ENCODE data around the gene GLI3.

The GLI3 gene

DNA sequence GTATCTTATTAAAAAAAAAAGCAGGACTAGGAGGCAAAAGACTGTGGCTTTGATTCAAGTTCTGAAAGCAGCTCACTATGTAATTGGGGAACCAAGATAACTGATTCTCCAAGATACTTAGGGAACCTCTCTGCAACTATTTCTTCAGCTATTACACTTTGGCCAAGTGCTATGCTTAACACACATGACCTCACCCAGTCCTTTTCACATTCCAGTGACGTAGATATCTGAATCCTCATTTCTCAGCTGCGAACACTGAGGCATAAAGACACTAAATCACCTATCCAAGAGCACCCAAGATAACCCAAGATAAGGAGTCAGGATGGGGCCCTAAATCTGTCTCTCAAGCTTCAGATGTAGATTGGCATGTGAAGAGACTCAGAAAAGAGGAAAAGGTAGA lies 133.6 kb downstream of the GLI3 start:
- ChIA-PET CTCF (no interaction called here), POLR2A (no interaction called here)
- peaks cover 13% of the 10 kb centered on the region for H3K4me1 ChIP-seq (ENCODE audit: control insufficient read depth, insufficient read depth, low read length)

DNA sequence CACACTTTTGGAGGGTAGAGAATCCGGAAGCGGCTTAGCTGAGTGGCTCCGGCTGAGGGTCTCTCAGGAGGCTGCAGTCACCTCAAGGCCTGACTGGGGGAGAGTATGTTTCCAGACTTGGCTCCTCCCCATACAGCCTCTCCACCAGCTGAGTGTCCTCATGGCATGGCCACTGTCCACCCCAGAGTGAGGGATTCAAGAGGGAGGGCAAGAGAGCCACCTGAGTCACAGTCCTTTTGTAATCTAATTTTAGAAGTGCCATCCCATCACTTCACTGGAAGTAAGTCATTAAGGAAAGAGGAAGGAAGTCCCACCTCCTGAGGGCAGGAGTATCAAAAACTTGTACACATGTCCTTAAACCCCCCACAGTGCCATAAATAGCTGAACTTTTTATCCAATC lies 134.0 kb downstream of the GLI3 start:
- no peaks in the 10 kb centered on the region for H3K9me3 ChIP-seq (ENCODE audit: control insufficient read depth, insufficient read depth, low read depth, low read length)
- no peak overlapping the region for H3K27ac ChIP-seq (ENCODE audit: extremely low read depth, low read depth, low read length)
- no peaks in the 10 kb centered on the region for H3K36me3 ChIP-seq (ENCODE audit: control insufficient read depth in 2 of 2, insufficient read depth in 1 of 2, low read length in 2 of 2)
- TF ChIP-seq ZNF549 (tag by site-specific recombination; IDR thresholded peaks at IDR 0.05) (no peak), ZIC2 (tag by site-specific recombination; IDR thresholded peaks at IDR 0.05) (no peak), ZNF391 (tag by site-specific recombination; IDR thresholded peaks at IDR 0.05; ENCODE audit: borderline replicate concordance, low read depth) (no peak), ZNF792 (tag by site-specific recombination; IDR thresholded peaks at IDR 0.05) (no peak), ZNF2 (tag by site-specific recombination; IDR thresholded peaks at IDR 0.05) (no peak), KLF17 (tag by site-specific recombination; IDR thresholded peaks at IDR 0.05) (no peak), ZNF645 (tag by site-specific recombination; IDR thresholded peaks at IDR 0.05) (no peak), HOXC10 (CRISPR knock-in tag; IDR thresholded peaks at IDR 0.05) (no peak), ZNF155 (tag by site-specific recombination; IDR thresholded peaks at IDR 0.05) (no peak), ZNF175 (tag by site-specific recombination; IDR thresholded peaks at IDR 0.05) (no peak)
- POLR2A ChIA-PET = no interaction called here
- H3K4me3 ChIP-seq (ENCODE audit: low read depth, low read length) = no peak overlapping the region
- H3K4me1 ChIP-seq (ENCODE audit: control insufficient read depth, insufficient read depth, low read length) = peaks cover 8% of the 10 kb centered on the region
- CTCF ChIA-PET = no interaction called here

More for the DNA sequence above, 133.6 kb downstream of the GLI3 start:
- TF ChIP-seq PRDM1 (tag by site-specific recombination; IDR thresholded peaks at IDR 0.05) = no peak
- TF ChIP-seq, protein P1, sequence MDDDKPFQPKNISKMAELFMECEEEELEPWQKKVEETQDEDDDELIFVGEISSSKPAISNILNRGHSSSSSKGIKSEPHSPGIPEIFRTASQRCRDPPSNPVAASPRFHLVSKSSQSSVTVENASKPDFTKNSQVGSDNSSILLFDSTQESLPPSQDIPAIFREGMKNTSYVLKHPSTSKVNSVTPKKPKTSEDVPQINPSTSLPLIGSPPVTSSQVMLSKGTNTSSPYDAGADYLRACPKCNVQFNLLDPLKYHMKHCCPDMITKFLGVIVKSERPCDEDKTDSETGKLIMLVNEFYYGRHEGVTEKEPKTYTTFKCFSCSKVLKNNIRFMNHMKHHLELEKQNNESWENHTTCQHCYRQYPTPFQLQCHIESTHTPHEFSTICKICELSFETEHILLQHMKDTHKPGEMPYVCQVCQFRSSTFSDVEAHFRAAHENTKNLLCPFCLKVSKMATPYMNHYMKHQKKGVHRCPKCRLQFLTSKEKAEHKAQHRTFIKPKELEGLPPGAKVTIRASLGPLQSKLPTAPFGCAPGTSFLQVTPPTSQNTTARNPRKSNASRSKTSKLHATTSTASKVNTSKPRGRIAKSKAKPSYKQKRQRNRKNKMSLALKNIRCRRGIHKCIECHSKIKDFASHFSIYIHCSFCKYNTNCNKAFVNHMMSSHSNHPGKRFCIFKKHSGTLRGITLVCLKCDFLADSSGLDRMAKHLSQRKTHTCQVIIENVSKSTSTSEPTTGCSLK (tag by site-specific recombination; IDR thresholded peaks at IDR 0.05) = no peak
- TF ChIP-seq, protein P2, sequence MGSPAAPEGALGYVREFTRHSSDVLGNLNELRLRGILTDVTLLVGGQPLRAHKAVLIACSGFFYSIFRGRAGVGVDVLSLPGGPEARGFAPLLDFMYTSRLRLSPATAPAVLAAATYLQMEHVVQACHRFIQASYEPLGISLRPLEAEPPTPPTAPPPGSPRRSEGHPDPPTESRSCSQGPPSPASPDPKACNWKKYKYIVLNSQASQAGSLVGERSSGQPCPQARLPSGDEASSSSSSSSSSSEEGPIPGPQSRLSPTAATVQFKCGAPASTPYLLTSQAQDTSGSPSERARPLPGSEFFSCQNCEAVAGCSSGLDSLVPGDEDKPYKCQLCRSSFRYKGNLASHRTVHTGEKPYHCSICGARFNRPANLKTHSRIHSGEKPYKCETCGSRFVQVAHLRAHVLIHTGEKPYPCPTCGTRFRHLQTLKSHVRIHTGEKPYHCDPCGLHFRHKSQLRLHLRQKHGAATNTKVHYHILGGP (tag by site-specific recombination; IDR thresholded peaks at IDR 0.05) = no peak
- TF ChIP-seq ZFP41 (tag by site-specific recombination; IDR thresholded peaks at IDR 0.05; ENCODE audit: borderline replicate concordance) = no peak
- TF ChIP-seq ZNF645 (tag by site-specific recombination; IDR thresholded peaks at IDR 0.05) = no peak
- TF ChIP-seq OVOL3 (tag by site-specific recombination; IDR thresholded peaks at IDR 0.05) = no peak
- TF ChIP-seq ZNF404 (tag by site-specific recombination; IDR thresholded peaks at IDR 0.05) = no peak
- no peak for TF ChIP-seq ZNF747 (tag by site-specific recombination; IDR thresholded peaks at IDR 0.05)
- TF ChIP-seq ZNF792 (tag by site-specific recombination; IDR thresholded peaks at IDR 0.05) = no peak
- TF ChIP-seq ZNF558 (tag by site-specific recombination; IDR thresholded peaks at IDR 0.05) = no peak
- no peak for TF ChIP-seq ZNF544 (tag by site-specific recombination; IDR thresholded peaks at IDR 0.05)
- TF ChIP-seq RBAK (tag by site-specific recombination; IDR thresholded peaks at IDR 0.05) = no peak
- TF ChIP-seq, protein P3, sequence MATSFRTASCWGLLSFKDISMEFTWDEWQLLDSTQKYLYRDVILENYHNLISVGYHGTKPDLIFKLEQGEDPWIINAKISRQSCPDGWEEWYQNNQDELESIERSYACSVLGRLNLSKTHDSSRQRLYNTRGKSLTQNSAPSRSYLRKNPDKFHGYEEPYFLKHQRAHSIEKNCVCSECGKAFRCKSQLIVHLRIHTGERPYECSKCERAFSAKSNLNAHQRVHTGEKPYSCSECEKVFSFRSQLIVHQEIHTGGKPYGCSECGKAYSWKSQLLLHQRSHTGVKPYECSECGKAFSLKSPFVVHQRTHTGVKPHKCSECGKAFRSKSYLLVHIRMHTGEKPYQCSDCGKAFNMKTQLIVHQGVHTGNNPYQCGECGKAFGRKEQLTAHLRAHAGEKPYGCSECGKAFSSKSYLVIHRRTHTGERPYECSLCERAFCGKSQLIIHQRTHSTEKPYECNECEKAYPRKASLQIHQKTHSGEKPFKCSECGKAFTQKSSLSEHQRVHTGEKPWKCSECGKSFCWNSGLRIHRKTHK (tag by site-specific recombination; IDR thresholded peaks at IDR 0.05) = no peak
- H3K4me3 ChIP-seq (ENCODE audit: low read depth, low read length) = no peak overlapping the region
- H3K36me3 ChIP-seq (ENCODE audit: control insufficient read depth in 2 of 2, insufficient read depth in 1 of 2, low read length in 2 of 2) = no peaks in the 10 kb centered on the region
- no peaks in the 10 kb centered on the region for H3K9me3 ChIP-seq (ENCODE audit: control insufficient read depth, insufficient read depth, low read depth, low read length)
- no peak overlapping the region for H3K27ac ChIP-seq (ENCODE audit: extremely low read depth, low read depth, low read length)
